NB4 (cell line): ENCODE data around the gene SURF4.

Source experiments
- POLR2A ChIP-seq: IDR thresholded peaks from 2 replicates; pipeline ENCODE4 v1.6.1; 2011; ENCODE audit warnings: mild to moderate bottlenecking; ENCODE audit not compliant: insufficient read length; ENCODE audit errors: extremely low read depth
- TF ChIP-seq, protein P1 (sequence below): IDR thresholded peaks from one replicate; pipeline ENCODE4 v1.5.1; 2012; ENCODE audit warnings: low read depth, low read length

- TF ChIP-seq, protein P1, sequence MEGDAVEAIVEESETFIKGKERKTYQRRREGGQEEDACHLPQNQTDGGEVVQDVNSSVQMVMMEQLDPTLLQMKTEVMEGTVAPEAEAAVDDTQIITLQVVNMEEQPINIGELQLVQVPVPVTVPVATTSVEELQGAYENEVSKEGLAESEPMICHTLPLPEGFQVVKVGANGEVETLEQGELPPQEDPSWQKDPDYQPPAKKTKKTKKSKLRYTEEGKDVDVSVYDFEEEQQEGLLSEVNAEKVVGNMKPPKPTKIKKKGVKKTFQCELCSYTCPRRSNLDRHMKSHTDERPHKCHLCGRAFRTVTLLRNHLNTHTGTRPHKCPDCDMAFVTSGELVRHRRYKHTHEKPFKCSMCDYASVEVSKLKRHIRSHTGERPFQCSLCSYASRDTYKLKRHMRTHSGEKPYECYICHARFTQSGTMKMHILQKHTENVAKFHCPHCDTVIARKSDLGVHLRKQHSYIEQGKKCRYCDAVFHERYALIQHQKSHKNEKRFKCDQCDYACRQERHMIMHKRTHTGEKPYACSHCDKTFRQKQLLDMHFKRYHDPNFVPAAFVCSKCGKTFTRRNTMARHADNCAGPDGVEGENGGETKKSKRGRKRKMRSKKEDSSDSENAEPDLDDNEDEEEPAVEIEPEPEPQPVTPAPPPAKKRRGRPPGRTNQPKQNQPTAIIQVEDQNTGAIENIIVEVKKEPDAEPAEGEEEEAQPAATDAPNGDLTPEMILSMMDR, result no peak
- no peak for TF ChIP-seq POLR2A
These were observed 55.4 kb downstream of the SURF4 start for GRCh38 chr9:133320421-133320881.
